HL-60 (cell line): ENCODE measurements around the gene GLT1D1.

ENCODE experiments used
- DNase-seq, 2 experiments: peaks; one replicate each; pipeline ENCODE4 v3.0.0-alpha.2; 2010 to 2020; ENCODE audit warnings: low read depth in 1 of 2, low spot score in 1 of 2
- H3K27ac ChIP-seq: fragments of 250-450 bp; sonication (Bioruptor Pico); replicated peaks from 2 replicates; pipeline ENCODE4 v1.5.1; 2020; ENCODE audit warnings: mild to moderate bottlenecking, moderate library complexity
- H3K27me3 ChIP-seq: fragments of 250-450 bp; sonication (Bioruptor Pico); 2 replicates; pipeline ENCODE4 v1.5.1; 2021; ENCODE audit warnings: mild to moderate bottlenecking, moderate library complexity; ENCODE audit not compliant: insufficient read depth, poor library complexity, severe bottlenecking
- H3K4me3 ChIP-seq: replicated peaks from 2 replicates; pipeline ENCODE4 v1.5.1; 2011; ENCODE audit warnings: mild to moderate bottlenecking, control low read depth, low read length; ENCODE audit not compliant: insufficient read depth
- CTCF ChIP-seq: IDR thresholded peaks from one replicate; pipeline ENCODE4 v1.5.1; 2011; ENCODE audit warnings: low read length, control low read depth, inconsistent platforms; ENCODE audit not compliant: insufficient read depth
- GABPA ChIP-seq: IDR thresholded peaks from 2 replicates; pipeline ENCODE4 v1.6.1; 2012; ENCODE audit warnings: low read depth
- POLR2AphosphoS5 ChIP-seq: IDR thresholded peaks from 2 replicates; pipeline ENCODE4 v1.6.1; 2012; ENCODE audit warnings: low read depth
- REST ChIP-seq: IDR thresholded peaks from 2 replicates; pipeline ENCODE4 v1.6.1; 2012; ENCODE audit warnings: low read depth; ENCODE audit not compliant: insufficient replicate concordance
- SPI1 ChIP-seq: IDR thresholded peaks from 2 replicates; pipeline ENCODE4 v1.6.1; 2012; ENCODE audit warnings: low read depth, mild to moderate bottlenecking, borderline replicate concordance

Gene GLT1D1

GRCh38 chr12:128861226-128862016 is 8.1 kb downstream of the GLT1D1 start:
- Histone ChIP-seq H3K4me3 (no peak overlapping the region), H3K27ac (no peak overlapping the region), H3K27me3 (no peaks in the 10 kb centered on the region)
- no peak for TF ChIP-seq POLR2AphosphoS5
- TF ChIP-seq REST, result no peak
- TF ChIP-seq GABPA, result no peak
- DNase-seq, result no peak

GRCh38 chr12:128863957-128864356 is 10.7 kb downstream of the GLT1D1 start:
- Histone ChIP-seq H3K4me3 (no peak overlapping the region), H3K27me3 (no peaks in the 10 kb centered on the region), H3K27ac (no peak overlapping the region)
- no peak for TF ChIP-seq SPI1
- TF ChIP-seq REST, result no peak
- no peak for TF ChIP-seq GABPA
- no peak for TF ChIP-seq POLR2AphosphoS5
- TF ChIP-seq CTCF, result no peak
- no peak for DNase-seq

- DNase-seq, result peak in 1 of 2 experiments; percentile 37
- H3K4me3 ChIP-seq, result no peak overlapping the region
- H3K27me3 ChIP-seq, result no peaks in the 10 kb centered on the region
- H3K27ac ChIP-seq, result no peak overlapping the region; the same call in 1 of the 2 replicates
- TF ChIP-seq REST, result no peak
- no peak for TF ChIP-seq POLR2AphosphoS5
- TF ChIP-seq SPI1, result no peak
- TF ChIP-seq CTCF, result no peak
- no peak for TF ChIP-seq GABPA
These were observed 11.4 kb downstream of the GLT1D1 start for GRCh38 chr12:128864516-128865186.
